Body of pancreas (tissue), 4 donors: ENCODE measurements around the gene DENND1A.

Experiments used
- CTCF ChIP-seq, 7 experiments: fragments of 450-650 bp in 4 of 7; fragments of 200-600 bp in 3 of 7; sonication (generic) in 3 of 7; IDR thresholded peaks; one replicate each; pipeline ENCODE4 v1.5.1; 2016 to 2019; ENCODE audit warnings: antibody characterized with exemption in 7 of 7
- POLR2A ChIP-seq, 3 donors: fragments of 450-650 bp; IDR thresholded peaks; one replicate each; pipeline ENCODE4 v1.6.1; 2016; ENCODE audit warnings: antibody characterized with exemption in 3 of 3, mild to moderate bottlenecking in 2 of 3

DNA sequence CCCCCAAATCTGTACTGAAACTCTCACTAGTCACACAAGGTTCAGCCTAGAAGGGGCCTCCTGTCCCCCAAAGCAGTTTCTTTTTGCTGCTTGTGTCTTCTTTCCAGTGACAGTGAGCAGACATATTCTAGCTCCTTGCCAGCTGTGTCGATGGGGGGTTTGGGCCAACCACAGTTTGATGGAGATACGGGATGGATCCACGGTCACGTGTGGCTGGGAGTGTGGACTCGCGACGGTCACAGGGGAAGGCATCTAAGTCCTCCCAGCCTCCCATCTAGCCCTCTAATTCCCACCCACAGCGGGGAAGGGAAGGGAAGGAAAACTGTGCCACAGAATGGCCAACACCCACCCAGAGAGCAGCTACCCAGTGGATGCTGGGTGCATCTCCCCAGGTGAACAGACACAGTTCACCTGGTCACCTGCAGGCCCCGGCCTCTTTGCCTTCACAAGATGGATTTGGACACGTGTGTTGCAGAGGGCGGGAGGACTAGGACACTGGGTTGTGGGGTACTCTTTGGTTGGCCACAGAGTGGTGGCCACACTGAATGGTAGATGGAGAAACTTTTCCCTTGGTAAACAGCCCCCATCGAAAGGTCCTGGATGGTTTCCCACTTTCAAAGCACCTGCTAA is 519.5 kb downstream of the DENND1A start:
- no peak for TF ChIP-seq CTCF (IDR thresholded peaks at IDR 0.05)
- TF ChIP-seq POLR2A (IDR thresholded peaks at IDR 0.05), result no peak
